ENCODE data around the gene BHLHA9.

Gene BHLHA9

DNA sequence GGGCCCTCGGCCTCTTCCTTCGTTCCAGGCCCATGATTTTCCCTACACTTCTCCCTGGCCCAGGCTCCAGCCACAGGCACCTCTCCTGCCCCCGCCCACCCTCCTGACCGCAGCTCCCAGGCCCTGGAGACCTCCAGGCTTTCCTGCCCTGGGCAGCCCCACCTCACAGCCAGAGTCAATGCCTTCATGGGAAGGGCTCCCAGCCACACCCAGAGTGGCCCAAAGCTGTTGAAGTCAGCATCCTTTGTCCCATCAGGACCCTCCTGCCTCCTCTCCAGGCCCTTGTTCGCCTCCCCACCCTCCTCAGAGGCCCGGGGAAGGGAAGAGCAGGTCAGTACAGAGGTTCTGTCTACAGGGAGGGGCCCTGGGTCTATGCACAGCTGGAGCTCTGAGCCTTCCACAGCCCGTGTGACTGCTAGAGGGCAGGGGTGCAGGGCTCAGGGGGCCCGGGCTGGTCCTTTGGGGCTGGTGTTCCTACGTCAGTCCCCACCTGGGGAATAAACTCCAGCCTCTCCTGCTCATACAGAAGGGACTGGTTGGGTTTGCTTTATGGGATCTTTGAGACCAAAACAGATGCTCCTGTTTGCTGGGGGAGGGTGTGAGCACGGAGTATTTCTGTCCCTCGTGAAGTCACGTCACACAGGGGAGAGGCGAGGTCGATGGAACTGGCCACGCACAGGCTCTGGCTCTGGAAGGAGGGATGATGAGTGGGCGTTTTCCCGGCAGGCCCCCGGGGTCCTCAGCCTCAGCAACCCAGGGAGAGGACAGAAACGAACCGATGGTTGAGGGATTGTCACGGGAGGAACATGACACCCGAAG lies 29.5 kb downstream of the BHLHA9 start:
- H3K36me3 ChIP-seq (ENCODE audit: insufficient read depth, low read length): no peaks in the 10 kb centered on the region
- DNase-seq (no peak), ATAC-seq (ENCODE audit: insufficient read depth, low read depth) (no peak)
- H2AFZ ChIP-seq (ENCODE audit: low read depth, low read length): no peak overlapping the region
- no peak overlapping the region for H3K27ac ChIP-seq (ENCODE audit: low read length)
- H3K27me3 ChIP-seq (ENCODE audit: insufficient read depth, low read length, poor library complexity): no peaks in the 10 kb centered on the region
- no peak overlapping the region for H3K4me2 ChIP-seq (ENCODE audit: insufficient read depth, low read length)
- no peak for TF ChIP-seq EZH2 (IDR thresholded peaks at IDR 0.05; ENCODE audit: borderline replicate concordance, low read depth, low read length, severe bottlenecking)
- TF ChIP-seq, protein P1, sequence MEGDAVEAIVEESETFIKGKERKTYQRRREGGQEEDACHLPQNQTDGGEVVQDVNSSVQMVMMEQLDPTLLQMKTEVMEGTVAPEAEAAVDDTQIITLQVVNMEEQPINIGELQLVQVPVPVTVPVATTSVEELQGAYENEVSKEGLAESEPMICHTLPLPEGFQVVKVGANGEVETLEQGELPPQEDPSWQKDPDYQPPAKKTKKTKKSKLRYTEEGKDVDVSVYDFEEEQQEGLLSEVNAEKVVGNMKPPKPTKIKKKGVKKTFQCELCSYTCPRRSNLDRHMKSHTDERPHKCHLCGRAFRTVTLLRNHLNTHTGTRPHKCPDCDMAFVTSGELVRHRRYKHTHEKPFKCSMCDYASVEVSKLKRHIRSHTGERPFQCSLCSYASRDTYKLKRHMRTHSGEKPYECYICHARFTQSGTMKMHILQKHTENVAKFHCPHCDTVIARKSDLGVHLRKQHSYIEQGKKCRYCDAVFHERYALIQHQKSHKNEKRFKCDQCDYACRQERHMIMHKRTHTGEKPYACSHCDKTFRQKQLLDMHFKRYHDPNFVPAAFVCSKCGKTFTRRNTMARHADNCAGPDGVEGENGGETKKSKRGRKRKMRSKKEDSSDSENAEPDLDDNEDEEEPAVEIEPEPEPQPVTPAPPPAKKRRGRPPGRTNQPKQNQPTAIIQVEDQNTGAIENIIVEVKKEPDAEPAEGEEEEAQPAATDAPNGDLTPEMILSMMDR (IDR thresholded peaks at IDR 0.05; ENCODE audit: borderline replicate concordance, extremely low read depth, low read length, poor library complexity, severe bottlenecking): no peak
- H3K4me3 ChIP-seq (ENCODE audit: low read depth in 1 of 2, low read length in 2 of 2): no peak overlapping the region
- H3K9ac ChIP-seq (ENCODE audit: low read depth, low read length): no peak overlapping the region
- H4K20me1 ChIP-seq (ENCODE audit: insufficient read depth, low read length): no peaks in the 10 kb centered on the region
- no peaks in the 10 kb centered on the region for H3K79me2 ChIP-seq (ENCODE audit: insufficient read depth, low read length)
- H3K4me1 ChIP-seq (ENCODE audit: insufficient read depth, low read length): peaks cover 11% of the 10 kb centered on the region
- H3K9me3 ChIP-seq (ENCODE audit: insufficient read depth, low read length, severe bottlenecking): no peaks in the 10 kb centered on the region

GRCh38 chr17:1300371-1300905 lies 30.2 kb downstream of the BHLHA9 start:
- DNase-seq: no peak
- Histone ChIP-seq H3K36me3 (ENCODE audit: insufficient read depth, low read length) (no peaks in the 10 kb centered on the region), H2AFZ (ENCODE audit: low read depth, low read length) (no peak overlapping the region), H3K27ac (ENCODE audit: low read length) (no peak overlapping the region), H3K4me1 (ENCODE audit: insufficient read depth, low read length) (peaks cover 4% of the 10 kb centered on the region), H4K20me1 (ENCODE audit: insufficient read depth, low read length) (no peaks in the 10 kb centered on the region), H3K27me3 (ENCODE audit: insufficient read depth, low read length, poor library complexity) (no peaks in the 10 kb centered on the region), H3K4me3 (ENCODE audit: low read depth in 1 of 2, low read length in 2 of 2) (no peak overlapping the region), H3K4me2 (ENCODE audit: insufficient read depth, low read length) (no peak overlapping the region), H3K9ac (ENCODE audit: low read depth, low read length) (no peak overlapping the region), H3K9me3 (ENCODE audit: insufficient read depth, low read length, severe bottlenecking) (no peaks in the 10 kb centered on the region), H3K79me2 (ENCODE audit: insufficient read depth, low read length) (no peaks in the 10 kb centered on the region)
- TF ChIP-seq, protein P1 (IDR thresholded peaks at IDR 0.05; ENCODE audit: borderline replicate concordance, extremely low read depth, low read length, poor library complexity, severe bottlenecking): no peak
- no peak for TF ChIP-seq EZH2 (IDR thresholded peaks at IDR 0.05; ENCODE audit: borderline replicate concordance, low read depth, low read length, severe bottlenecking)
- no peak for ATAC-seq (ENCODE audit: insufficient read depth, low read depth)

DNA sequence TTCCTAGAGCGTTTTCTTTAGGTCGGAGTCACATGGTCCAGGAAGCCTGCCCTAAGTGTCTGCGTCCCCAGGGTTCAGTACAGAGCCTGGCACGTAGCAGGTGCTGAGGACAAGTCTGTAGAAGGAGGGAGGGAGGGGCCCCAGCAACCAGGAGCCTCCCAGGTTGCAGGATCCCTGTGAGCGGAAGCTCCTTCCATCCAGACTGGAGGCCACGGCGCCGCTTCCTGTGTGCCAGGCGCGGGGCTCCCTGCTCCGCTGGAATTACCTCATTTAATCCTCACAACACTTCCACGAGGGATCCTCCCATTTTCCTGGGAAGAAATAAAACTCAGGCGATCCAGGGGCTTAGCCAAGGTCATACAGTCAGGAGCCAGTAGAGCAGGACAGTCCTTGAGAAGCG lies 31.3 kb downstream of the BHLHA9 start:
- Histone ChIP-seq H4K20me1 (ENCODE audit: insufficient read depth, low read length) (no peaks in the 10 kb centered on the region), H3K79me2 (ENCODE audit: insufficient read depth, low read length) (no peaks in the 10 kb centered on the region), H3K9me3 (ENCODE audit: insufficient read depth, low read length, severe bottlenecking) (no peaks in the 10 kb centered on the region), H3K4me3 (ENCODE audit: low read depth in 1 of 2, low read length in 2 of 2) (no peak overlapping the region), H3K27me3 (ENCODE audit: insufficient read depth, low read length, poor library complexity) (no peaks in the 10 kb centered on the region), H3K4me2 (ENCODE audit: insufficient read depth, low read length) (no peak overlapping the region), H3K36me3 (ENCODE audit: insufficient read depth, low read length) (no peaks in the 10 kb centered on the region), H2AFZ (ENCODE audit: low read depth, low read length) (no peak overlapping the region), H3K27ac (ENCODE audit: low read length) (no peak overlapping the region), H3K9ac (ENCODE audit: low read depth, low read length) (no peak overlapping the region), H3K4me1 (ENCODE audit: insufficient read depth, low read length) (no peaks in the 10 kb centered on the region)
- TF ChIP-seq, protein P1 (IDR thresholded peaks at IDR 0.05; ENCODE audit: borderline replicate concordance, extremely low read depth, low read length, poor library complexity, severe bottlenecking): no peak
- TF ChIP-seq EZH2 (IDR thresholded peaks at IDR 0.05; ENCODE audit: borderline replicate concordance, low read depth, low read length, severe bottlenecking): no peak
- ATAC-seq (ENCODE audit: insufficient read depth, low read depth) (no peak), DNase-seq (no peak)
